Psoas muscle (tissue), 8 donors: ENCODE data around the gene STS. TPM values are rescaled to one million over a fixed set of nuclear protein-coding genes. Genes with fewer than 3 reads are reported as not detected.

Source experiments
- ATAC-seq, 4 donors: fragments of 200-7000 bp; cut with Tn5 transposase; one replicate each; pipeline ENCODE4 v1.9.1; 2020; ENCODE audit warnings: moderate library complexity in 3 of 4, mild to moderate bottlenecking in 2 of 4
- DNase-seq, 2 donors: peaks; one replicate each; pipeline ENCODE4 v3.0.0-alpha.2; 2020
- H3K27ac ChIP-seq: fragments of 200-600 bp; one replicate; pipeline ENCODE4 v1.8.0; 2022
- H3K27me3 ChIP-seq, 3 donors: fragments of 200-600 bp in 1 of 3; one replicate each; pipeline versions ENCODE4 v1.6.1 to v1.8.0; 2013 to 2022; ENCODE audit warnings: low read length in 2 of 3, mild to moderate bottlenecking in 2 of 3, moderate library complexity in 1 of 3; ENCODE audit not compliant: insufficient read depth in 3 of 3
- H3K36me3 ChIP-seq, 2 donors: fragments of 200-600 bp in 1 of 2; one replicate each; pipeline versions ENCODE4 v1.6.1 to v1.8.0; 2013 to 2022; ENCODE audit warnings: low read depth in 1 of 2, mild to moderate bottlenecking in 1 of 2, moderate library complexity in 1 of 2; ENCODE audit not compliant: insufficient read depth in 1 of 2
- H3K4me1 ChIP-seq: fragments of 200-600 bp; one replicate; pipeline ENCODE4 v1.8.0; 2022
- H3K4me3 ChIP-seq: fragments of 200-600 bp; one replicate; pipeline ENCODE4 v1.8.0; 2022; ENCODE audit warnings: mild to moderate bottlenecking
- H3K9me3 ChIP-seq: fragments of 200-600 bp; one replicate; pipeline ENCODE4 v1.8.0; 2022
- WGBS, 3 donors: extraction: QIAGEN DNeasy Blood & Tissue Kit; methylation state at CpG; one replicate each; pipeline versions ENCODE4 v1.1.6 to v1.1.7; 2013; 5-methylcytosine and 5-hydroxymethylcytosine counted together
- intact Hi-C, 2 donors: fragments of 100-400 bp; cut with DNase I; formaldehyde crosslinking; loops; one replicate each; pipeline versions ENCODE4 v1.11.0 to v1.14.2; 2022
- polyA plus RNA-seq, 3 donors: library from polyadenylated mRNA; stranded (reverse); fragments of 200-250 nt; gene quantifications; one replicate each; pipeline ENCODE4 v1.2.3, GENCODE V29; 2013
- total RNA-seq, 4 donors: library from RNA; stranded (reverse); fragmentation: NEBNext Ultra II Directional in 2 of 4; extraction: Animal tissue kit (Norgen Biotek cat#: 25700) in 2 of 4; gene quantifications; one replicate each; pipeline versions ENCODE4 v1.2.1 to v1.2.4, GENCODE V29; 2021 to 2023
- TF ChIP-seq, protein P1 (sequence below): fragments of 200-600 bp; IDR thresholded peaks from one replicate; pipeline ENCODE4 v1.8.0; 2022; ENCODE audit warnings: antibody characterized with exemption
- donor health status: healthy with polysubstance abuse.
- donor health status: DM: no; HTN: no; CAD: no; lungs with moderate emphysema.
- donor health status: Bipolar disorder and iron deficiency.
- donor health status: healthy.
- donor health status: DM: yes; HTN: yes; CAD: no.
- donor health status: DM: no; HTN: no; CAD: no.
- donor health status: DM: no; HTN: no; CAD: no.
- donor health status: DM: yes; HTN: yes; CAD: no.

The STS gene
- total and polyA plus RNA-seq, 7 donors = 2.3 to 14.3 (median 4.6) TPM

DNA sequence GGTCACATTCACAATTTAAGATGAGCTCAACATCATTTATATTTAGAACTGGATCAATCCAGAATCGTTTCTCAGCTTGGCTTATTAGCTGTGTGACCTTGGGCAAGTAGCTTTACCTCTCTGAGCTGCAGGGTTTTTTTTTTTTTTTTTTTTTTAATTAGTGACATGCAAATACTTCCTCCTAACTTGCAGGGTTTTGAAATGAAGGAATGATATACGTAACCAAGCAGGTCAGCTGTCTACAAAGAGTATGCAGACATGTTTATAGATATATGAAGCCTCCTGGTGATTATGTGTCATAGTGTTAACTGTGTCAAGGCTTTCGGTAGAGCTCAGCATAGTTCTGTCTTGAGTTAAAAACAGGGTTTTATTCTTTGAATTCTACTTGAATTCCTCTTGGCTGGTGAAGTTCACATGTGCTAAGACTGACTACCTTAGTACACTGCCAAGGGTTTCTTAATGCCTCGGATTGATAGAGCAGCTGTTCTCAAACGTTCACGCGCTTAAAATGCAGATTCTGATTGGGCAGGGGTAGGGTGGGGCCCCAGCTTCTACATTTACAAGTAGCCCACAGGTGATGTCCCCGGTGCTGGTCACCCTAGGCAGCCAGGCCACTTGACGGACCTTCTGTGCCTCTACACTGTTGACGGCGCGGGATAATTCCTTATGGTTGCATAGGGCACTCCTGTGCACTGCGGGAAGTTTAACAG lies 654 bp upstream of the STS start:
- Histone ChIP-seq H3K4me1 (peaks cover 15% of the 10 kb centered on the region), H3K4me3 (peak overlapping the region; percentile 89), H3K9me3 (no peaks in the 10 kb centered on the region), H3K36me3 (no peaks in the 10 kb centered on the region), H3K27me3 (no peaks in the 10 kb centered on the region), H3K27ac (peak overlapping the region; percentile 96)
- peak; percentile 54 to 65 for DNase-seq
- WGBS, 3 donors = 8 to 12% (median 8%) methylated on average over 11 to 13 of the region's 13 CpGs
- intact Hi-C loops = no loop called here
- ATAC-seq = peak; percentile 67 to 76 (median 72)
- TF ChIP-seq, protein P1, sequence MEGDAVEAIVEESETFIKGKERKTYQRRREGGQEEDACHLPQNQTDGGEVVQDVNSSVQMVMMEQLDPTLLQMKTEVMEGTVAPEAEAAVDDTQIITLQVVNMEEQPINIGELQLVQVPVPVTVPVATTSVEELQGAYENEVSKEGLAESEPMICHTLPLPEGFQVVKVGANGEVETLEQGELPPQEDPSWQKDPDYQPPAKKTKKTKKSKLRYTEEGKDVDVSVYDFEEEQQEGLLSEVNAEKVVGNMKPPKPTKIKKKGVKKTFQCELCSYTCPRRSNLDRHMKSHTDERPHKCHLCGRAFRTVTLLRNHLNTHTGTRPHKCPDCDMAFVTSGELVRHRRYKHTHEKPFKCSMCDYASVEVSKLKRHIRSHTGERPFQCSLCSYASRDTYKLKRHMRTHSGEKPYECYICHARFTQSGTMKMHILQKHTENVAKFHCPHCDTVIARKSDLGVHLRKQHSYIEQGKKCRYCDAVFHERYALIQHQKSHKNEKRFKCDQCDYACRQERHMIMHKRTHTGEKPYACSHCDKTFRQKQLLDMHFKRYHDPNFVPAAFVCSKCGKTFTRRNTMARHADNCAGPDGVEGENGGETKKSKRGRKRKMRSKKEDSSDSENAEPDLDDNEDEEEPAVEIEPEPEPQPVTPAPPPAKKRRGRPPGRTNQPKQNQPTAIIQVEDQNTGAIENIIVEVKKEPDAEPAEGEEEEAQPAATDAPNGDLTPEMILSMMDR = no peak

DNA sequence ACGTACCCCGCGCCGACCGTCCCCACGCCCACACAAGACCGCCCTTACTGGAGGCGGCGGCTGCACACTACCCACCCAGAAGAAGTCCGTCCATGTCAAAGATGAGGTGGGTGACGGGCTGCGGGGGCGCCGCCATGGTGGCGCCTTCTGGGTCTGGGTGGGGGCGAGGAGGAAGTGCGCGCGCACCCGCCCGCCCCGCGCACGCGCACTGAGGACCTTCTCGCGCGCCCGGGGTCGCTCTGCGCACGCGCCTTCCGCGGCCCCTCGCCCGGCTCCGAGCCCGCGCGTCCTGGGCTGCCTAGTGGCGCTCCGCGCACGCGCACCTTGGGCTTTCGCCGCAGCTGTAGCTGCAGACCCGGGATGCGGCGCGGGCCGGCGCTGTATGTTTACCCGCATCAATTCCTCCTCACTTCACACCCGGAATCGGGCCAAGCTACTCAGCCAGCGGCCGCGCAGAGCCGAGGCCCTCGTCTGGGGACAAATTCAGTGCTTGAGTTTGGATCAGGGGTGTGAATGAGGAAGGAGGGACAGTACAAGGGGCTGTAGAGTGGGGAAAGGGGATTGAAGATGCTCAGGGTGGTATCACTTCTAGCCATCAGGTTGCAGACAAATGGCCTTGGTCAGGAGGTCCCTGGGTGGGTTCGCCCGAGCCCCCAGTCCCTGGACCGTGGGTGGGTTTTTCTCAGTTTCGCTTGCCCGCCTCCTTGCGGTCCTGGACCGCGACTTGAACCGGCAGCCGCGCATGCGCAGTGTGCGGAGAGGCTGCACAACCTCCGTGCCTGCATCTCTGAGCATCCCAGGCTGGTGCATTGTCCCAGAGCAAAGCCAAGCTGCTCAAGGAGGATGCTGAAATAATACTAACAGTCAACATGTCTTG lies 704 bp downstream of the STS start, which contains the start of gene PUDP:
PUDP (minus strand) TSS at position 176 of the 877 bp plus-strand sequence; CDS start at position 136, 40 bp downstream.
- peaks cover 15% of the 10 kb centered on the region for H3K4me1 ChIP-seq
- intact Hi-C loops = no loop called here
- TF ChIP-seq, protein P1 = peak; percentile 22
- DNase-seq = peak; percentile 91 to 96
- no peaks in the 10 kb centered on the region for H3K36me3 ChIP-seq
- H3K27me3 ChIP-seq = no peaks in the 10 kb centered on the region
- H3K4me3 ChIP-seq = peak within 1 kb of the TSS; percentile 89
- 0 to 1% (median 1%) methylated on average over 46 to 73 of the region's 76 CpGs for WGBS, 3 donors
- ATAC-seq = peak; percentile 91 to 94 (median 92)
- H3K9me3 ChIP-seq = no peaks in the 10 kb centered on the region
- H3K27ac ChIP-seq = peak within 1 kb of the TSS; percentile 96

DNA sequence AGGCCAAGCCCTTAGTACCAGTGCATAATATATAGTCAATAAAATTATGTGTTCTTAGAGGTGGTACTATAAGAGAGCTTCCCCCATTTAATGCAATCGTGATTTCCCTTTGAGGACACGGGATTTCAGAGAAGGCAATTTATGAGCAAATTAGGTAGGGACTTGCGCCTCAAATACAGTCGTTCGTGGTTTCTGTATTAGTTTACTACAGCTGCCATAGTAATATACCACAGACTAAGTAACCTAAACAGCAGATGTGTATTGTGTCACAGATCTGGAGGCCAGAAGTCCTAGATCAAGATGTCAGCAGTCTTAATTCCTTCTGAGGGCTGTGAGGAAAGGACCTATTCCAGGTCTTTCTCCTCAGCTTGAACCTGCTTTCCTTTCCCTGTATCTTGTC lies 1.9 kb downstream of the STS start:
- DNase-seq (no peak), ATAC-seq (no peak)
- Histone ChIP-seq H3K36me3 (no peaks in the 10 kb centered on the region), H3K27ac (no peak overlapping the region), H3K9me3 (no peaks in the 10 kb centered on the region), H3K27me3 (no peaks in the 10 kb centered on the region), H3K4me1 (peaks cover 7% of the 10 kb centered on the region), H3K4me3 (no peak overlapping the region)
- WGBS, 3 donors = 80 to 87% (median 83%) methylated on average over 5 of the region's 5 CpGs
- intact Hi-C loops = no loop called here
- TF ChIP-seq, protein P1 = no peak

DNA sequence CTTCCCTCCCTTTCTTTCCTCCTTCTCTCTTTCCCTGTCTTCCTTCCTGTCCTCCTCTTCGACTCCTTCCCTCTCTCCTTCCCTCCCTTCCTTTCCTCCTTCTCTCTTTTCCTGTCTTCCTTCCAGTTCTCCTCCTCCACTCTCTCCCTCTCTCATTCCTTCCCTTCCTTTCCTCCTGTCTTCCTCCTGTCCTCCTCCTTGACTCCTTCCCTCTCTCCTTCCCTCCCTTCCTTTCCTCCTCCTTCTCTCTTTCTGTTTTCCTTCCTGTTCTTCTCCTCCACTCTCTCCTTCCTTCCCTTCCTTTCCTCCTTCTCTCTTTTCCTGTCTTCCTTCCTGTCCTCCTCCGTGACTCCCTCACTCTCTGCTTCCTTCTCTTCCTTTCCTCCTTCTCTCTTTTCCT lies 5.7 kb downstream of the STS start:
- ATAC-seq (no peak), DNase-seq (no peak)
- intact Hi-C loops = no loop called here
- Histone ChIP-seq H3K27ac (no peak overlapping the region), H3K27me3 (no peaks in the 10 kb centered on the region), H3K9me3 (no peaks in the 10 kb centered on the region), H3K36me3 (no peaks in the 10 kb centered on the region), H3K4me3 (no peak overlapping the region), H3K4me1 (no peaks in the 10 kb centered on the region)
- TF ChIP-seq, protein P1 = no peak
- WGBS, 3 donors = 72 to 88% (median 73%) methylated on average over 2 of the region's 2 CpGs
